T-helper 1 cell (primary cell): Measurements from ENCODE around the gene ATF3.

Source experiments
- DNase-seq, 5 donors: peaks; one replicate each; pipeline ENCODE4 v3.0.0-alpha.2; 2012 to 2020
- total RNA-seq, 4 donors: gene quantifications; one replicate each; lab custom pipeline; 2026; lab: John Stamatoyannopoulos, UW

The ATF3 gene
- total RNA-seq = 27.1 to 155 (median 68.6) reads per million in 4 donors

- DNase-seq = peak; percentile 66 to 97 (median 73)
Observed at GRCh38 chr1:212608392-212608958, at the start of gene ATF3. TSS of gene ATF3 (plus strand) at chr1:212608761. CDS start at chr1:212615022, 6,261 bp downstream.

DNA sequence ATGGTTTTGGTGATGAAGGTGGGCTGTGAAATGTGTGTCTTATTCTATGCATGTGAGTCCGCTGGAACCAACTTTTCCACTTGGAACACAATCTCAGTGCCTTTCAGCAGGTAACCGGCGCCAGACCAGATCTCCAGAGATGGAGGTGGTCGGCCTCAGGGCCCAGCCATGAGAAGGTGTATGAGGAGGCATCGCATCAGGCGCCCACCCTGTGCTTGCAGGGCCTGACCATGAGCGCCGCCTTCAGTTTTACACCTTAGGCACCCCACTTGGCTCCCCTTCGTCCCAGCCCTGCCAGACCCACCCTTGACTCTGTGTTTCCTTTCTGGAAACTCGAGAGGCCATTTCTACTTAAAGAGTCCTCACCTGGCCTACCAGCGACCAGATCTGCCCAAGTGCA lies 48.6 kb upstream of the ATF3 start:
- no peak for DNase-seq

DNA sequence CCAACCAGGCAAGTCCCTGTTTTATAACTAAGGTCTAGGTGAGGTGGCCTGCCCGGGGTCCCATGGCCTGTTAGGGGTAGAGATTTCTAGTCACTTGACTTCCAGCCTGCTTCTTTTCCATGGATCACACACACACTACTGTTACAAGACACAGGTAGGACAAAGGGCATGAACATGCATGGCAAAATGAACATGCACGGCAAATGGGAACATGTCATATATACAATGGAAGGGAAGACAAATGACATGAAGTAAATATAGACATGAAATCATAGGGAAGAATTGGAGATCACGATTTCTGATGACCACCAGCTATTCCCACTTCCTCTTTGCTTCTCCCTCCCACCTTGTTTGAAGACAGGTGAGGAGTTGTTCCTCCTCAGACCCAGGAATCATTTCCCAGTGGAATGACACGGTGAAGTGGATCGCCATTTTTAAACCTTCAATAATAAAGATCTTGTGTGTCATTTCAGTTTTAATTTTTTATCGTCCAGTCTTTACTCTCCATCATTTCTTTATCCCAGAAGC lies 47.6 kb upstream of the ATF3 start:
- no peak for DNase-seq

DNA sequence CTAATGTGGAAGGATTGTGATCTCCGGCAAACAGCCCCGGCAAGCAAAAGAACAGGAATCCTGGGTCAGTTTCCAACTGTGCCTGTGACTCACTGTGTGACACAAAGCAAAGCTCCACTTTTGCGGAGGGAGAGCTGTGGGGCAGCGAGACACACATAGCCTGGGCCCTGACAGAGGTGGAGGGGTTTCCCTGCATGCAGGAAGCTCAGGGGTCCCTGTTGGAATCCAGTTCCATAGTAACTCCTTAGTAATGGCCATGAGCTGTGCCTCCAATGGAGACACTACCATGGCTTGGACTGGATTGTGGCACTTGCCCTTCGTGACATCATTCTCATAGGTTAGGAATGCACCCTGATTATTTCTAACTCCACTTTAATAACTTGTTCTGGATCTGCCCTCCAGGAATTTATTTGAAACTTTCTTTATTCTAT lies 47.0 kb upstream of the ATF3 start:
- DNase-seq = no peak

DNA sequence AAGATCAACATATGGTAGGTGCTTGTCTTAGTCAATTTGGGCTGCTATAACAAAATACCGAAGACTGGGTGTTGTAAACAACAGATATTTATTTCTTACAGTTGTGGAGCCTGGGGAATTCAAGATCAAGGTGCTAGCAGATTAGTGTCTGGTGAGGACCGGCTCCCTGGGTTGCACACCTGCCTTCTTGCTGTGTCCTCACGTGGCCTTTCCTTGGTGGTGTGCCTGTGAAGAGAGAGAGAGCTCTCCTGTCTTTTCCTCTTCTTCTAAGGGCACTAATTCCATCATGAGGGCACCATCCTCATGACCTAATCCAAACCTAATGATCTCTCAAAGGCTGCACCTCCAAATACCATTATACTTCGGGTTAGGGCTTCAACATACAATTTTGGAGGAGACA lies 45.8 kb upstream of the ATF3 start:
- DNase-seq = no peak

DNA sequence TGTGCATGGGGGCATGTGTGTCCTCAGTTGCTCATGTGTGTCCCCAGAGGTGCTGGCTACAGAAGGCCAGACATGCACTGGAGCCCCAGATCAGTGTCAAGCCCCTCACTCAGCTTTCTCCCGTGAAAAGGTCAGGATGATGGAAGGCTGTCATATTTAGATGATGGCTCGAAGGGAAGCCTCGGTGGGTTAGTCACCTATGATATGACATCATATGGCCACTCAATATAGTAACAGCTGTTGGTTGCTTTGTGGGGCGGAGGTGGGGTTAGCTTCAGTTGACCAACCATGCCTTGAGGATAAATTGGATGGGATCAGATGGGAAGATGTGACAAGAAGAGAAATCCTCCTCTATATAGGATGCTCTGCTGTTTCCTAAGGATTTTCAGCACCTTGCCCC lies 43.5 kb upstream of the ATF3 start:
- no peak for DNase-seq

DNA sequence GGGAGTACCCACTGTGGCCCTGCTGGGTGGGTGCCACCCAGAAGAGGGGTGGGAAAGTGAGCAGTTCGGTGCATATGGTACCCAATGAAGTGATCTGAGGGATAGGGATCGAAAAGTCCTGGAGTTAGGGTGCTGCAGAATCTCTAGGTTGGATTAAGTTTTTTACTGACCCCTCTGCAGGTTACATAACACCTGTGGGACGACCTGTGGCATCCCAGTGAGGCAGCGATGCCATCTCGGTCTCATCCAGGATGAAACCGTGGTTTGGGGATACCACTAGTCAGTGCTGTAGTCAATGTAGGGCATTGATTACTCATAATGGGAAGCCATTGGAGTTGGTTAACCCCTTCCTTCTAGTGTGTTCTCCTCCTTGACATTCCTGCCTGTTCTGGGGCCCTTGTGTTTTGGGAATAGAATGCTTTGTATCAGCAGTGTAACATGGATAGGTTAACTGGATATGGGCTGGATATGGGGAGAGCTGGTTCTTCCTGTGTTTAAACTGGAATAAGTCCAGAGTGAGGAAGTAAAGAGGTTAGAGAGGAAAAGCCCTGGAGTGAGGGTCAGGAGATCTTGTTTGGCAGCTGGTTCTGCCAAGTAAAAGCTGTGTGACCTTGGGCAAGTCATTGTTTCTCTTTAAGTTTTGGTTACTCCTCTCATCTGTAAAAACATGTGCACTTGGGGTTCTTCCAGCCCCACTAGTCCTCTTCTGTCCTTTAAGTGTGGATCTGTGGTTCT lies 42.8 kb upstream of the ATF3 start:
- DNase-seq = no peak

GRCh38 chr1:212566522-212567479 lies 41.8 kb upstream of the ATF3 start:
- DNase-seq = peak in 3 of 5 donors; percentile 17 to 91 (median 22)

DNA sequence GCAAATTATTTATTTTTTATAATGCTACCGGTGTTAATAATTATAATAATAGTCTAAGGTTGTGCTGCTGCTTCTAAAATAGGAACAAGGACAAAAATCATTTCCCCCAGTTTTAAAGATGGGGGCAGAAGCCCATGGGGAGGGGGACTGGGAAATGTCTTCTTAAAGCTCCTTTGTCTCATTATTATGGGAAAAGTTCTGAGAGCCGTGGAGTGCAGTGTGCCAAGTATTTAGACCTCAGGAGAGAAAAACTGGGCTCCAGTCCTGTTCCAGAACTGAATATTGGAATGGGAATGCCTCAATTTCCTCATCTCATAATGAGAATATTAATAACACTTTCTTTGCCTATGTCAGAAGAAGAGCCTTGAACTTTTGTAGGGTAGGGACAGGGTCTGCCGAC lies 40.9 kb upstream of the ATF3 start:
- DNase-seq = no peak

DNA sequence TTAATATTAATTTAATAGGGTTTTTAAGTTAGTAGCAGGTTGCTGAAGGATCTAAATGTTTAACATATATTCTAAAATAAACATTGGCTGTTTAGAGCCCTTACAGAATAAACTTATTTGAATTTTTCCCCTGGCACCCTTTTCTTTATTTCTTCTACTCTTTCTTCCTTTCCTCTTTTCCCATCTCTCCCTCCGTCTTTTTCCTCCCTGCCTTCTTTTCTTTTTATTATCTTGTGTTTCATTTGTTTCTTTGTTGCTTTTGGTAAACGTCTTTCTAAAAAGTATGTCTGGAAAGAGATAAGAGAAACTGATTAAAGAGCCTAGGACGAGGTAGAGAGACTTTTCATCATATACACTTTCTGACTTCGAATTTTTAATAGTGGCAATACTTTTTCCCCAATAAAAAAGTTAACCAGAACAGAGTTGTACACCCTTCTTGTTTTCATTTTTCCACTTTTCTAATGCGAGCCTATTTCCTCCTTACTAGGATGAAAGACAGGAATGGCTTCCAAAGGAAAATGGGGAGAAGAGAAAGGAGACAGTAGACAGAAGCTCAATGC lies 39.5 kb upstream of the ATF3 start:
- no peak for DNase-seq

DNA sequence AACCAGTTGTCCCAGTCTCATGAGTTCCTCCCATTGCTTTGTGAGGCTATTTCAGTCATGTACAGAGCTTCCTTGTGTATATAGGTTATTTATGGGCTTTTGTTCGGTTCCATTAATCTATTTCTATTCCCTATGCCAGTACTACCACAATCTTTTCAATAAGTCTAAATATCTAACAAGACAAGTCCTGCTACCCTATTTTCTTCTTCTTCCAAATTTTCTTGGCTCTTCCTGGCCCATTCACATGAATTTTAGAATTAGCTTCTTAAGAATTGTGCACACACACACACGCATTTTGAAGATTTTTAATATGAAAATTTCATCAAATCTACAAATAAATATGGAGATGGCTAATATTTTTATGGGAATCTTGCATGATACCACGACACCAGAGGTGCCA lies 33.8 kb upstream of the ATF3 start:
- DNase-seq = no peak

- DNase-seq = no peak
Observed at GRCh38 chr1:212575333-212575732, 33.2 kb upstream of the ATF3 start.

DNA sequence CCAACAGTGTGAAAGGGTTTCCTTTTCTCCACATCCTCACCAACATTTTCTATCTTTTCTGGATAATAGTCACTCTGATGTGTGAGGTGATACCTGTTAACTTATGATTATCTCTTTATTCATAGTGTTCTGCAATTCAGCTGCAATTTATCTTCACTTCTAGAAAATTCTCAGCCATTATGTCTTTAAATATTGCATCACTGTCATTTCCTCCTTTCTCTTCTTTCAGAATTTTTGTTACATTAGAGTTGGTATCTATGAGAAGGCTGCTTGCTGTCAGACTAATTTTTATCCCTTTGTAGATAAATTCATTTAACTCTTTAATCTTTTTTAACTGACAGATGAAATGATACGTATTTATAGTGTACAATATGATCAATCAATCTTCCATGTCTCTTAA lies 30.5 kb upstream of the ATF3 start:
- DNase-seq = no peak

DNA sequence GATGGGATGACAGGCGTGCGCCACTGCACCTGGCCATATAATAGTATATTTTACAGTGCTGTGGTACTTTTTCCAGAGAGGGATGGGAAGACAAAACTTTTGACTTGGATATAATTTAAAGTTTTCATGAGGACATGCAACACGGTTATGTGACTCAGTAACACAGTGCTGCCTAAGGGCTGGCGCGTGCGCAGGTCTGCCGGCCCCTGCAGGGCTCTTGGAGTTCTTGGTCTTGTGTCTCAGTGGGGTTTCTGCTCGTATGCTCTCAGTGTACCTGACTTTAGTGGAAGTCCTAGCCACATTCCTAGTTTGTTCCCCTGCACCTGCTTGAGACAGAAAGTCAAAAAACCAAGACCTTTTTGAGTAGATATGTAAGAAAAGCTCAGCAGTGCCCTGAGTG lies 27.5 kb upstream of the ATF3 start:
- no peak for DNase-seq

DNA sequence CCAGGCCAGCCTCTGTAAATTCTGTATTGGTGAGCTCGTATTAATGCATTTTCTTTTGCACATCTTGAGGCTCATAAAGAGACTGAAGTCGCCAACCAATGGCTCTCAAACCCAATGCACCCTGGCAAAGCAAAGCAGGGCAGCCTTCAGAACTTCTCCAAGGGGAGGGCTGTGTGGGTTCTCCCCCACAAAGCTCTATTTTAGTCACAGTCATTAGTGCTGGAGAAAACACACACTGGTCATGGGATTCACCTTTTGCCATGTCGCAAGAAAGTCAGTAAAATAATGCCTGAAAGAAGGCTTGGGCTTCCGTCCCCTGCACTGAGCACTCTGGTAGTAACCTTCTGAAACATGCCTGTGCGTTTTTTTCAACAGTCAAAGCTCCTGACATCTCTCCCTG lies 26.3 kb upstream of the ATF3 start:
- no peak for DNase-seq

DNA sequence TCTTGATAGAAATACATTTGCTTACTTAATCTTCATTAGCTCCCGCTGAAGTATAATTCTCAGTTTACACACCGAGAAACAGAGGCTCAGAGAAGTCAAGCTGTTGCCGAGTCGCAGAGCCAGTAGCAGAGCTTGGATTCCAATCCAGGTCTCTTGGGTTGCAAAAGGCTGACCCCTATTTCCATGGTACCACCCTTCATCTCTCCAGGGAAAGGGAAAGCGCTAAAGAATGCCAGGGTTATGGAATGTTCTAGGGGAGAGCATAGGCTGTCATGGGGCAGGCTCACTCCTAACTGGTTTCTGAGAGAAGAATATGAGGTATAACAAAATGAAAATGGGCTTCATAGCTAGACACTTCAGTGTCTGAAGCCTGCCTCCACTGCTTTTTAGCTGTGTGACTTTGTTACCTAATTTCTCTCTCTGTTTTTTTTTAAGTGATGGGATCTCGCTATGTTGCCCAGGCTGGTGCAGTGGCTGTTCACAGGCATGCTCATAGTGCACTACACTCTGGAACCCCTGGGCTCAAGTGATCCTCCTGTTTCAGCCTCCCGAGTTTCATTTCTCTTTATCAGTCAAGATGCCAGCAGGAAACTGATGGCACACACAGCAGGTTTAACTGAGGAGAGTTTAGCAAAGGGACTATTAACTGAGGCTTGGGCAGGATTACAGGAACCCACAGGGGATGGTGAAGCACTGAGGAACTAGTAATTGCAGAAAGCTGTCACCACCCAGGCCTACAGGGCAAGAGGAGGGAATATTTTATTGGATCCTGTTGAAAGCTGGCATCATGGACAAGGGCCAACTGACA lies 25.5 kb upstream of the ATF3 start:
- DNase-seq = no peak

GRCh38 chr1:212583643-212584042 lies 24.9 kb upstream of the ATF3 start:
- DNase-seq = no peak

DNA sequence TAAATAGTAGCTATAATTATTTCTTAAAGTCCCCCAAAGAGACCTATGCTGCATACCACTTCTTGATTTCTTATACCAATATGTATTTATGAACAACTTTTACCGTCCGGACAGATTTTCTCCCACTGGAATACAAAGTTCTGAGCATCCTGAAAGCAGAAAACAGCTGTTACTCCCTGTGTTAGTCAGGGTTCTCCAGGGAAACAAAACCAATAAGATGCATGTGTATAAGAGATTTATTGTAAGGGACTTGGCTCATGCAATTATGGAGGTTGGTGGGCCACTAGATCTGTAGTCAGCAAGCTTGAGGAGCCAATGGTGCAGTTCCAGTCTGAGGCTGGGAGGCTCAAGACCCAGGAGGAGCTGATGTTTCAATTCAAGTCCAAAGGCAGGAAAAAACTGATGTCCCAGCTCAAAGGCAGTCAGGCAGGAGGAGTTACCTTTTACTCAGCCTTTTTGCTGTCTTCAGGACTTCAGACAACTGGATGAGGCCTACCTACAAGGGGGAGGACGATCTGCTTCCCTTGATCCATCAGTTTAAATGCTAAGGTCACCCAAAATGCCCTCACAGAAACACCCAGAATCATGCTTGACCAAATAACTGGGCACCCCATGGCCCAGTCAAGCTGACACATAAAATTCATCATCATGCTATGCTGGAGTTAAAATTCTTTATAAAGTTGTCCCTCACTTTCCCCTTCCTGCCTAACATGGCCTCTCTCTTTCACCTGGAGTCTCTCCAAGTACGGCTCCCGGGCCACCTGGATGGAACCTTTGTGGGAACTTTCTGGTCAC lies 24.3 kb upstream of the ATF3 start:
- DNase-seq = no peak

GRCh38 chr1:212585210-212585609 lies 23.4 kb upstream of the ATF3 start:
- no peak for DNase-seq

- DNase-seq = no peak
Observed at GRCh38 chr1:212586206-212587015, 22.1 kb upstream of the ATF3 start.
